GM13976 (cell line): Measurements from ENCODE around the gene OR4K15.
"Not testable (repeated sequence)": the region's sequence is repeated elsewhere in the genome, so short reads cannot be mapped to it uniquely, and the experiment has no call there.

Experiments used
- DNase-seq: peaks from one replicate; pipeline ENCODE4 v3.0.0; 2012; ENCODE audit warnings: low spot score
- CTCF ChIP-seq: IDR thresholded peaks from 2 replicates; pipeline ENCODE4 v1.5.1; 2012; ENCODE audit warnings: borderline replicate concordance, mild to moderate bottlenecking; ENCODE audit not compliant: insufficient read depth; ENCODE audit errors: extremely low read depth, missing control alignments, control extremely low read depth
- in situ Hi-C: fragments of 300-500 bp; cut with MboI; formaldehyde crosslinking; loops from one replicate; pipeline ENCODE4 v1.12.0; 2022; ENCODE audit warnings: low sequenced_read_pairs, mixed read lengths, inconsistent platforms; ENCODE audit not compliant: unreplicated experiment

OR4K15 gene, protein sequence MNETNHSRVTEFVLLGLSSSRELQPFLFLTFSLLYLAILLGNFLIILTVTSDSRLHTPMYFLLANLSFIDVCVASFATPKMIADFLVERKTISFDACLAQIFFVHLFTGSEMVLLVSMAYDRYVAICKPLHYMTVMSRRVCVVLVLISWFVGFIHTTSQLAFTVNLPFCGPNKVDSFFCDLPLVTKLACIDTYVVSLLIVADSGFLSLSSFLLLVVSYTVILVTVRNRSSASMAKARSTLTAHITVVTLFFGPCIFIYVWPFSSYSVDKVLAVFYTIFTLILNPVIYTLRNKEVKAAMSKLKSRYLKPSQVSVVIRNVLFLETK

GRCh38 chr14:19975291-19975690, at the start of gene OR4K15:
Gene OR4K15 (plus strand): TSS chr14:19975591. CDS start chr14:19975591, 0 bp downstream.
- no peak for TF ChIP-seq CTCF
- in situ Hi-C loops = no loop called here
- DNase-seq = no peak

- in situ Hi-C loops = no loop called here
- TF ChIP-seq CTCF = no peak
- DNase-seq = no peak
Observed at GRCh38 chr14:19930617-19931016, 44.8 kb upstream of the OR4K15 start, which contains the start of gene OR4K1. Gene OR4K1 (plus strand): TSS chr14:19930917. CDS start chr14:19935667, 4,750 bp downstream.

DNA sequence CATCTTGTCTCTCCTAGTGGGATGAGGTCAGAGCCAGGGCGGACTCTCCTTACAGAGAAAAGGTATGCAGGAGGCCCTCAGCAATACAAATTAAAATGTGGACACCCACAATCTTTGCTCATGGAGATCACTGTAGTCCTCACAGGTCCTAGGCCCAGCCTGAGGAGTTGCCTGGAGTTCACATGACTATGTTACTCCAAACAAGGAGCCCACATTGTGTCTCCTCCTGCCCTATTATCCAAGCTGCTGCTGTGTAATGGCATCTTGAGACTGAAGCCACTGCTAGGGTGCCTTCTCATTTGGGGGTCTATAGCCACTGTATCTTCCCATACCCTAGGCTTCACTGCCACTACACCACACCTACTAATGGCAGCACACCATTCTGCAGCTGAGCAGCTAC, 33.7 kb upstream of the OR4K15 start:
- no peak for TF ChIP-seq CTCF
- DNase-seq = no peak
- in situ Hi-C loops = no loop called here

GRCh38 chr14:19947413-19948090, 27.8 kb upstream of the OR4K15 start:
- in situ Hi-C loops = no loop called here
- DNase-seq = no peak
- TF ChIP-seq CTCF = no peak

DNA sequence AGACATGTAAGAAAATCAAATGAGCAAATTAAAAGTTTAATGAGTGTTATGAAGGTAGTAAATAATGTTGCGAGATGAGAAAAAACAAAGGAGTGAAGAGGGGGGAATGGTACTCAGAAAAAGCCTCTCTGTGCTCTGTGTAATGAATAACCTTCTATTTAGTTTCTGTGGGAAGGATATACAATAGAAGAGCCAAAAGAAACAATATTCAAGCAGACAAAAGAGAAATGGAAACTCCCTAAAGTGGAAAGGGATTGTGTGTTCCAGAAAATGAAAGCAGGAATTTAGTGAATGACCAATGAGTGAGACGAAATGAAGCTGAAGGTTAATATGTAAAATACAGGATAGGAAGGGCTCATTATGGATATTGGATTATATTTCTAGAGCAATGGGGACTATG, 26.2 kb upstream of the OR4K15 start:
- in situ Hi-C loops = no loop called here
- no peak for TF ChIP-seq CTCF
- DNase-seq = no peak

DNA sequence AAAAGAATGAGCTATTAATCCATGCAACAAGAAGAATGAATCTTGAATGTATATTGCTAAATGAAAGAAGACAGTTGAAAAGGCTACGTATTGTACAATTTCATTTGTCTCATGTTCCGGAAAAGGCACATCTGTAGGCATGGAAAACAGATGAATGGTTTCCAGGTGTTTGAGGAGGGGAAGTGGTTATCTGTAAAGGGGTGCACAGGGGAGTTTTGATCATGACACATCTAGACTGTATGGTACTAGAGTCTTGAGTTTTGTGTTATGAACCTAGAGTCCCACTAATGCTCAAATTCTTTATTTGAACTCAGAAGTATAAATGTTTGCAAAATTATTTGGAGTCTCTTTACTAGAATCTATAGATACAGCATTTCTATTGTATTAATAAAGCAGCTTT, 5.7 kb upstream of the OR4K15 start:
- not testable (repeated sequence) for DNase-seq

GRCh38 chr14:19974844-19975243, 547 bp upstream of the OR4K15 start:
- DNase-seq = no peak
- TF ChIP-seq CTCF = no peak
- in situ Hi-C loops = no loop called here

More for the DNA sequence above, 5.7 kb upstream of the OR4K15 start:
- in situ Hi-C loops = not testable (repeated sequence)
